ENCODE results near the gene SRC.

The SRC gene

GRCh38 chr20:37390891-37391525 is 45.1 kb downstream of the SRC start:
- FAIRE-seq = no peak
- DNase-seq (ENCODE audit: extremely low spot score, insufficient read length, low read depth) = no peak

- peak; percentile 51 for FAIRE-seq
- no peak for DNase-seq (ENCODE audit: extremely low spot score, insufficient read length, low read depth)
Observed at GRCh38 chr20:37392441-37393195, 46.7 kb downstream of the SRC start.

GRCh38 chr20:37393196-37393862 is 47.4 kb downstream of the SRC start:
- FAIRE-seq = no peak

GRCh38 chr20:37393863-37394542 is 48.1 kb downstream of the SRC start:
- DNase-seq (ENCODE audit: extremely low spot score, insufficient read length, low read depth) (no peak), FAIRE-seq (no peak)

More at GRCh38 chr20:37393196-37393862, 47.4 kb downstream of the SRC start:
- DNase-seq (ENCODE audit: extremely low spot score, insufficient read length, low read depth) = no peak

- no peak for FAIRE-seq
- DNase-seq (ENCODE audit: extremely low spot score, insufficient read length, low read depth) = no peak
Observed at GRCh38 chr20:37394543-37395409, 48.8 kb downstream of the SRC start.

GRCh38 chr20:37395410-37395797 is 49.5 kb downstream of the SRC start:
- DNase-seq (ENCODE audit: extremely low spot score, insufficient read length, low read depth) (no peak), FAIRE-seq (no peak)

GRCh38 chr20:37395921-37396415 is 50.0 kb downstream of the SRC start:
- DNase-seq (ENCODE audit: extremely low spot score, insufficient read length, low read depth) (no peak), FAIRE-seq (no peak)

- DNase-seq (ENCODE audit: extremely low spot score, insufficient read length, low read depth) = no peak
- no peak for FAIRE-seq
Observed at GRCh38 chr20:37396416-37397075, 50.6 kb downstream of the SRC start.

- no peak for FAIRE-seq
- no peak for DNase-seq (ENCODE audit: extremely low spot score, insufficient read length, low read depth)
Observed at GRCh38 chr20:37397076-37397953, 51.4 kb downstream of the SRC start.

- DNase-seq (ENCODE audit: extremely low spot score, insufficient read length, low read depth) (no peak), FAIRE-seq (no peak)
Observed at GRCh38 chr20:37397954-37398749, 52.2 kb downstream of the SRC start.

GRCh38 chr20:37398750-37399621 is 53.0 kb downstream of the SRC start:
- DNase-seq (ENCODE audit: extremely low spot score, insufficient read length, low read depth) = no peak
- no peak for FAIRE-seq

- DNase-seq (ENCODE audit: extremely low spot score, insufficient read length, low read depth) (no peak), FAIRE-seq (no peak)
Observed at GRCh38 chr20:37401282-37401929, 55.5 kb downstream of the SRC start.

GRCh38 chr20:37401930-37402675 is 56.2 kb downstream of the SRC start:
- FAIRE-seq = no peak
- no peak for DNase-seq (ENCODE audit: extremely low spot score, insufficient read length, low read depth)

- no peak for DNase-seq (ENCODE audit: extremely low spot score, insufficient read length, low read depth)
- no peak for FAIRE-seq
Observed at GRCh38 chr20:37403107-37404033, 57.4 kb downstream of the SRC start.

Measured in GM18507 (cell line).